Neutrophil (primary cell): Measurements from ENCODE around the gene NEXN.

Experiments used
- H3K27ac ChIP-seq: fragments of 200-600 bp; sonication (generic); 2 replicates; pipeline ENCODE4 v1.5.1; 2016; ENCODE audit warnings: mild to moderate bottlenecking, moderate library complexity
- H3K27me3 ChIP-seq: fragments of 200-600 bp; sonication (generic); 2 replicates; pipeline ENCODE4 v1.6.0; 2016; ENCODE audit warnings: mild to moderate bottlenecking
- H3K36me3 ChIP-seq: fragments of 200-600 bp; sonication (generic); 2 replicates; pipeline ENCODE4 v1.5.1; 2017
- H3K4me1 ChIP-seq, 2 experiments: fragments of 200-600 bp in 1 of 2; sonication (generic) in 1 of 2; 1 replicate in 1 of 2; 2 replicates in 1 of 2; pipeline versions ENCODE4 v1.5.1 to v1.6.1; 2013 to 2016; ENCODE audit warnings: low read depth in 1 of 2, low read length in 1 of 2, mild to moderate bottlenecking in 1 of 2, moderate library complexity in 1 of 2; ENCODE audit not compliant: control insufficient read depth in 1 of 2, insufficient read depth in 1 of 2
- H3K4me3 ChIP-seq, 2 experiments: fragments of 200-600 bp in 1 of 2; sonication (generic) in 1 of 2; 1 replicate in 1 of 2; 2 replicates in 1 of 2; pipeline ENCODE4 v1.5.1; 2013 to 2016; ENCODE audit warnings: low read depth in 1 of 2, low read length in 1 of 2, mild to moderate bottlenecking in 1 of 2, moderate library complexity in 1 of 2
- H3K9me3 ChIP-seq: fragments of 200-600 bp; sonication (generic); 2 replicates; pipeline ENCODE4 v1.5.1; 2016
- CTCF ChIP-seq: fragments of 200-600 bp; sonication (generic); IDR thresholded peaks from 2 replicates; pipeline ENCODE4 v1.5.1; 2016; ENCODE audit warnings: antibody characterized with exemption

Gene NEXN

GRCh38 chr1:77958850-77959249, 70.4 kb downstream of the NEXN start:
- Histone ChIP-seq H3K27ac (no peak overlapping the region), H3K4me1 (no peaks in the 10 kb centered on the region)

GRCh38 chr1:77961392-77961791, 73.0 kb downstream of the NEXN start:
- Histone ChIP-seq H3K4me1 (no peaks in the 10 kb centered on the region), H3K9me3 (no peaks in the 10 kb centered on the region), H3K27me3 (no peaks in the 10 kb centered on the region), H3K27ac (no peak overlapping the region), H3K4me3 (no peak overlapping the region), H3K36me3 (peaks cover 98% of the 10 kb centered on the region)
- no peak for TF ChIP-seq CTCF

More at GRCh38 chr1:77958850-77959249, 70.4 kb downstream of the NEXN start:
- Histone ChIP-seq H3K4me3 (no peak overlapping the region), H3K27me3 (no peaks in the 10 kb centered on the region), H3K36me3 (peaks cover 98% of the 10 kb centered on the region), H3K9me3 (no peaks in the 10 kb centered on the region)
- TF ChIP-seq CTCF: no peak

GRCh38 chr1:77966291-77966690, 77.9 kb downstream of the NEXN start:
- no peak for TF ChIP-seq CTCF
- H3K36me3 ChIP-seq: peaks cover 80% of the 10 kb centered on the region
- H3K4me1 ChIP-seq: no peaks in the 10 kb centered on the region
- no peaks in the 10 kb centered on the region for H3K27me3 ChIP-seq
- H3K27ac ChIP-seq: no peak overlapping the region
- no peak overlapping the region for H3K4me3 ChIP-seq
- no peaks in the 10 kb centered on the region for H3K9me3 ChIP-seq

GRCh38 chr1:77970192-77970591, 81.8 kb downstream of the NEXN start:
- Histone ChIP-seq H3K4me3 (no peak overlapping the region), H3K27ac (no peak overlapping the region), H3K27me3 (no peaks in the 10 kb centered on the region), H3K4me1 (peaks cover 1 to 4% of the 10 kb centered on the region in 2 experiments), H3K36me3 (peaks cover 41% of the 10 kb centered on the region), H3K9me3 (no peaks in the 10 kb centered on the region)
- TF ChIP-seq CTCF: no peak

- H3K4me3 ChIP-seq: no peak overlapping the region
- no peaks in the 10 kb centered on the region for H3K9me3 ChIP-seq
- no peak overlapping the region for H3K27ac ChIP-seq
- peaks cover 25% of the 10 kb centered on the region for H3K36me3 ChIP-seq
- H3K27me3 ChIP-seq: no peaks in the 10 kb centered on the region
- no peak for TF ChIP-seq CTCF
- H3K4me1 ChIP-seq: peaks cover 20 to 23% of the 10 kb centered on the region in 2 experiments
Measured at GRCh38 chr1:77972080-77972479, 83.7 kb downstream of the NEXN start.

- Histone ChIP-seq H3K4me3 (no peak overlapping the region), H3K36me3 (peaks cover 8% of the 10 kb centered on the region), H3K9me3 (no peaks in the 10 kb centered on the region), H3K27ac (no peak overlapping the region), H3K4me1 (peaks cover 42 to 44% of the 10 kb centered on the region in 2 experiments), H3K27me3 (no peaks in the 10 kb centered on the region)
- TF ChIP-seq CTCF: no peak
Measured at GRCh38 chr1:77975386-77975785, 87.0 kb downstream of the NEXN start.
